ENCODE results near the gene CREB3L4.
"Not testable (repeated sequence)": the region's sequence is repeated elsewhere in the genome, so short reads cannot be mapped to it uniquely, and the experiment has no call there.

The CREB3L4 gene

DNA sequence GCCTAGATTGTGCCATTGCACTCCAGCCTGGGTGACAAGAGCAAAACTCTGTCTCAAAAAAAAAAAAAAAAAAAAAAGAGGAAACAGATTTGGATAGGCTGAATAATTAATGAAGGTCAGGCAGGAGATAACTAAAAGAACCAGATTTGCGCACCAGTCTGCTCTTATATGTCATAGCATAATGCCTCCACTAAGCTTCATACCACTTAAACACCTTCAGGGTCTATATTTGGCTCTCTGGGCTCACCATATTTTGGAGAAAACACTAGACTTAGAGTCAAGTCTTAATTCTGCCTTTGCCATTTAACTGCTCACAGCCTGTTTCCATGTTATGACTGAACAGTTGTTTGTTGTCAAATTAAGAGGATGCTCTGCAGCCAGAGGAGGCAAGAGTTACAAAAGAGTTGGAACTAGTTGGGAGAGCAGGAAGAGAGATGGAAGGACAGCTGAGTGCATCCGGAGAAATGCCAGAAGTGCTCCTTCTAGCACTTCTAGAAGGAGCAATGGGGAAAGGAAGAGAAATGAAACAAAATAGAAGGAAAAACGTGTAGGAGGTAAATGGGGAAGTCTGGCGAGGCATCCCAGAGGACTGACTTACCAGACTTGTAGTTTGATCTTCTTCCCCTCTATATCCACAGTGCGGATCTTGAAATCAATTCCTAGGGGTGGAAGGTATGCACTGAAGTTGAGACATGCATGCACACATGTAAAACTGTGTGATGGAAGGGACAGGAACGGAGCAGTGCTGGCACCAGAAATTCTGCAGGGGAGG, 16.6 kb downstream of the CREB3L4 start:
- peak overlapping the region; percentile 68 for H3K4me3 ChIP-seq (ENCODE audit: low read depth, low read length)

DNA sequence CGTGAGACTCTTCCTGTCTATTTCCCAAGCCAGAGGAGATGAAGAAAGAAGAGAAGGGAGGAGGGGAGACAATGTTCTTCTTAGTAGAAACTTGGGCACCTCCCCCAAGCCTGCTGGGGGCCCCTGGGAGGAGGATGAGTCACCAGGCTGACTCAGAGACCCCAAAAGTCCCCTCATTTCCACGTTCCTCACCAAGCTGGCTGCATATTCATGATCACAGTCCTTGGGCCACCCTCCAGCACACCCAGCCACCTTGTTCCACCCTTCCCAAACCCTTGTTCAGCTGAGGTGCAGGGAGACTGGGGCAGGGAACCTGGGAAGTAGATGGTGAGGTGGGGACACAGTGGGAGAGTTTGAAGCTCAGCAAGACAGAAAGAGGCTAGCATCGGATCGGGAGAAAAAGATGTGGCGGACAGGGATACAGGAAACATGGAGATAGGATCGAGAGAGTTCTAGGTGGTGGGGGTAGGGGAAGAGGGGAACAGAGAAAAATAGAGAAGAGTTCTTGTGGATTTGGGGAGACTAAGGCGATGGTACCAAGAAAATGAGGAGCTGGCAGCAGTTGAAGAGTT, 17.7 kb downstream of the CREB3L4 start:
- peak overlapping the region; percentile 68 for H3K4me3 ChIP-seq (ENCODE audit: low read depth, low read length)
- H3K27me3 ChIP-seq (ENCODE audit: control insufficient read depth, insufficient read depth, low read length) = no peaks in the 10 kb centered on the region
- no peaks in the 10 kb centered on the region for H3K9me3 ChIP-seq (ENCODE audit: control insufficient read depth, insufficient read depth, low read length)
- peaks cover 14% of the 10 kb centered on the region for H3K4me1 ChIP-seq (ENCODE audit: control insufficient read depth, insufficient read depth, low read length)
- H3K36me3 ChIP-seq (ENCODE audit: control insufficient read depth, insufficient read depth, low read length) = peaks cover 19% of the 10 kb centered on the region
- H3K9ac ChIP-seq (ENCODE audit: low read depth, low read length) = peak overlapping the region; percentile 95

More for the DNA sequence above, 16.6 kb downstream of the CREB3L4 start:
- peaks cover 23% of the 10 kb centered on the region for H3K36me3 ChIP-seq (ENCODE audit: control insufficient read depth, insufficient read depth, low read length)
- no peaks in the 10 kb centered on the region for H3K27me3 ChIP-seq (ENCODE audit: control insufficient read depth, insufficient read depth, low read length)
- H3K4me1 ChIP-seq (ENCODE audit: control insufficient read depth, insufficient read depth, low read length) = peaks cover 14% of the 10 kb centered on the region
- H3K9ac ChIP-seq (ENCODE audit: low read depth, low read length) = no peak overlapping the region
- H3K9me3 ChIP-seq (ENCODE audit: control insufficient read depth, insufficient read depth, low read length) = no peaks in the 10 kb centered on the region

DNA sequence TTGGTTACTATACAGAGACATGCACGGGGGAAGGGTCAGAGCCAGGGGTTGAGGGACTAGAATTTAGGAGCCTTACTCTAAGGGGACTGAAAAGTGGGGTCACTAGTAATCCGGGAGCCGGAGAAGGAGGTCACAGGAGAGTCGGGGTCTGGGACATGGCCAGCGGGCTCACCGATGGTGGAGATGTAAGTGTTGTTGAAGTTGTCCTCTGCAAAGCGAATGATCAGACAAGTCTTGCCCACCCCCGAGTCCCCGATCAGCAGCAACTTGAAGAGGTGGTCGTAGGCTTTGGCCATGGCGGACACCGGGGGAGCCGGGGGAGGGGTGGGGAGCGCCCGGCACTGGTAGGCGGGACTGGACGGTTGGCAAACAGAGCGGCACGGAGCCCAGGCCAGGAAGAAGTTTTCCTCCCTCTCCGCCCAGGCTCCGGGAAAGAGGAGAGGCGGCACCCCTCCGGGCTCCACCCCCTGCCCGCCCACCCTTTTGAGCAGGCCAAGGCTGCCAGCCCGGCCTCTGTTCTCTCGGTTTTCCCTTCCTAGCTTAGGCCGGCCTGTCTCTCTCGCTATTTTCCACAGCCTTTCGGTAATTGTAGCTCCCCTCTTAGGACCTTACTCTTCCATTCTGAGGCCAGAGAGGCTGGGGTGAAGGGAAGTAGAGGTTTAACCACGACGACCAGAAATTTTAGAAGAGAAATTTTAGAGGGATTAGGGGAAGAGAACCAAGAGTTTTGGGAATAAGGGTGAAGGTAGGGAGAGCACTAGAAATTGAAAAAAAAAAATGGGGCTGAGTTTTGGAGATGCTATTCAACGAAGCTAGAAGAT, 18.4 kb downstream of the CREB3L4 start, which contains the start of gene RAB13:
Gene RAB13, minus strand, starts transcription at position 399 of the 821 bp plus-strand sequence. Its CDS starts 103 bp downstream, at position 296.
- Histone ChIP-seq H3K27me3 (ENCODE audit: control insufficient read depth, insufficient read depth, low read length) (no peaks in the 10 kb centered on the region), H3K36me3 (ENCODE audit: control insufficient read depth, insufficient read depth, low read length) (peaks cover 19% of the 10 kb centered on the region), H3K4me3 (ENCODE audit: low read depth, low read length) (peak within 1 kb of the TSS; percentile 68), H3K9me3 (ENCODE audit: control insufficient read depth, insufficient read depth, low read length) (no peaks in the 10 kb centered on the region), H3K9ac (ENCODE audit: low read depth, low read length) (peak within 1 kb of the TSS; percentile 95), H3K4me1 (ENCODE audit: control insufficient read depth, insufficient read depth, low read length) (peaks cover 14% of the 10 kb centered on the region)

DNA sequence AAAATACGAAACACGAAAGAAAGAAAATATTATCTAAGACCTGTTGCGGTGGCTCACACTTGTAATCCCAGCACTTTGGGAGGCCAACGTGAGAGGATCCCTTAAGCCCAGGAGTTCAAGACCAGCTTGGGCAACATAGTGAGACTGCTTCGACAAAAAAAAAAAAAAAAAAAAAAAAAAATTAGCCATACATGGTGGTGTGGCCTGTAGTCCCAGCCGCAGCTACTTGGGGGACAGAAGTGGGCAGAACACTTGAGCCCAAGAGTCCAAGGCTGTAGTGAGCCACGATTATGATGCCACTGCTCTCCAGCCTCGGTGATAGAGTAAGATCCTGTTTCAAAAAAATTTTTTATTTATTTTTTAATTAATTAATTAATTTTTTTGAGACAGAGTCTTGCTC, 19.9 kb downstream of the CREB3L4 start:
- H3K9ac ChIP-seq (ENCODE audit: low read depth, low read length) = no peak overlapping the region
- peaks cover 14% of the 10 kb centered on the region for H3K4me1 ChIP-seq (ENCODE audit: control insufficient read depth, insufficient read depth, low read length)
- H3K9me3 ChIP-seq (ENCODE audit: control insufficient read depth, insufficient read depth, low read length) = no peaks in the 10 kb centered on the region
- no peak overlapping the region for H3K4me3 ChIP-seq (ENCODE audit: low read depth, low read length)
- no peaks in the 10 kb centered on the region for H3K27me3 ChIP-seq (ENCODE audit: control insufficient read depth, insufficient read depth, low read length)
- H3K36me3 ChIP-seq (ENCODE audit: control insufficient read depth, insufficient read depth, low read length) = peaks cover 16% of the 10 kb centered on the region

DNA sequence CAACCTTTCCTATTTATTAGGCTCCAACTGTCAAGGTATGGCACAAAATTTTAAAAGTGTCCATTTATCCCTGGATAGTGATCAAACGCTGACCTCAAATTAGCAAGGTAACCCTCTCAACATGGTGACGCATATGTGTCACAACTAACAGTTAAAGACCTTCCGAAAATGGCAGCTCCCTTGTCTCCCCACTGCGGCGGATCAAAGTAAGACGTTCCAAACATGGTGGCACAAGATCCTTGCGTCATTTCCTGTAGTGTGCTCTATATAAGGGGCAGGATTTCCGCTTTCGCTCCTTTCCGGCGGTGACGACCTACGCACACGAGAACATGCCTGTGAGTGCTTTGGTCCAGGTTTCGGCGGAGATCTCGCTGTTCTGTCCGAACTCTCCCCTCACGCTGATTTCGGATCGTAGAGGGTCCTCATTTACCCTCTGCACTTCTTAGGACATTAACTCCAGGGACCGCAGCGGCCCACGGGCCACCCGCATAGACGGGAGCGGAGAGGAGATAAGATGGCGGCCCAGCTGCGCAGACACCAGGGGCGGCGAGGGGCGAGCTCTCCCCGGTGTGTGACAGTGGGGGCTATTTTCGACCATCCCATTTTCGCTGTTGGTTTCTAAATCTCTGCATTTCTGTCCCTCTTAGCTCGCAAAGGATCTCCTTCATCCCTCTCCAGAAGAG, 22.9 kb downstream of the CREB3L4 start, which contains the start of gene RPS27:
Gene RPS27, plus strand, starts transcription at position 295 of the 683 bp plus-strand sequence. Its CDS starts 35 bp downstream, at position 330.
- H3K9me3 ChIP-seq (ENCODE audit: control insufficient read depth, insufficient read depth, low read length) = no peaks in the 10 kb centered on the region

DNA sequence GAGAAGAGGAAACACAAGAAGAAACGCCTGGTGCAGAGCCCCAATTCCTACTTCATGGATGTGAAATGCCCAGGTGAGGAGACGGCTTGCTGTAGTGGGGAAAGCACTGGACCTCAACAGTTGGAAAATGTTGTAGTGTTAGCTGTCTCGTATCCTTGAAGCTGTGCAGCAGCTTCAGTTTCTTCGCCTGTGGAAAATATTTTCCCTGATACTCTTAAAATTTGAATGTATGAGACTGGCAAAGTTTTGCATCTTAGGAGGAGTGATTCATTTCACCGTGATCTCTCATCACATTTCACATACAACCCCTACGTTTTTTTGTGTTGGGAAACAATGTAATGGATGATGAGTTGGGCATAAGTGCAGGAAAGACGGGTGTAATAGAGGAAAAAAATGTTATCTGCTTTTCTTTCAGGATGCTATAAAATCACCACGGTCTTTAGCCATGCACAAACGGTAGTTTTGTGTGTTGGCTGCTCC, 23.5 kb downstream of the CREB3L4 start:
- Histone ChIP-seq H3K9me3 (ENCODE audit: control insufficient read depth, insufficient read depth, low read length) (no peaks in the 10 kb centered on the region), H3K4me1 (ENCODE audit: control insufficient read depth, insufficient read depth, low read length) (peaks cover 3% of the 10 kb centered on the region), H3K9ac (ENCODE audit: low read depth, low read length) (peak overlapping the region; percentile 100), H3K36me3 (ENCODE audit: control insufficient read depth, insufficient read depth, low read length) (peaks cover 20% of the 10 kb centered on the region), H3K27me3 (ENCODE audit: control insufficient read depth, insufficient read depth, low read length) (no peaks in the 10 kb centered on the region), H3K4me3 (ENCODE audit: low read depth, low read length) (peak overlapping the region; percentile 98)

More for the DNA sequence above, 22.9 kb downstream of the CREB3L4 start, which contains the start of gene RPS27:
- peaks cover 3% of the 10 kb centered on the region for H3K4me1 ChIP-seq (ENCODE audit: control insufficient read depth, insufficient read depth, low read length)
- H3K4me3 ChIP-seq (ENCODE audit: low read depth, low read length) = peak within 1 kb of the TSS; percentile 98
- H3K27me3 ChIP-seq (ENCODE audit: control insufficient read depth, insufficient read depth, low read length) = no peaks in the 10 kb centered on the region
- peak within 1 kb of the TSS; percentile 100 for H3K9ac ChIP-seq (ENCODE audit: low read depth, low read length)
- H3K36me3 ChIP-seq (ENCODE audit: control insufficient read depth, insufficient read depth, low read length) = peaks cover 20% of the 10 kb centered on the region

DNA sequence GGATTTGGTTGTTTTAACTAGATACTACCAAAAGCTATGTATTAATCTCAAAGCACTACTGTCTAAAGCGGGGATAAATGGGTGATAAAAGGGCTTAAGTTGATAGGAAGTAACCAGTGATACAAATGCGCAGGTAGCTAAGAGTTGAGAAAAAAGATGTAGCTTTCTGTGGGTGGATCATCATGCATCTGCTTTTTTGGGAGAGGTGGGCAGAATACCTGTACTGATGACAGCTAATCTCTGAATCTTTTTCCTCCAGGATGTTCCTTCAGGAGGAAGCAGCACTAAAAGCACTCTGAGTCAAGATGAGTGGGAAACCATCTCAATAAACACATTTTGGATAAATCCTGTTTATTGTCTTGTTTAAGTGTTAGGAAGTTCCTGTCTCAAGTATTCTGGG, 24.1 kb downstream of the CREB3L4 start:
- Histone ChIP-seq H3K36me3 (ENCODE audit: control insufficient read depth, insufficient read depth, low read length) (peaks cover 20% of the 10 kb centered on the region), H3K9me3 (ENCODE audit: control insufficient read depth, insufficient read depth, low read length) (no peaks in the 10 kb centered on the region), H3K27me3 (ENCODE audit: control insufficient read depth, insufficient read depth, low read length) (no peaks in the 10 kb centered on the region), H3K4me1 (ENCODE audit: control insufficient read depth, insufficient read depth, low read length) (no peaks in the 10 kb centered on the region), H3K9ac (ENCODE audit: low read depth, low read length) (peak overlapping the region; percentile 100), H3K4me3 (ENCODE audit: low read depth, low read length) (peak overlapping the region; percentile 98)

DNA sequence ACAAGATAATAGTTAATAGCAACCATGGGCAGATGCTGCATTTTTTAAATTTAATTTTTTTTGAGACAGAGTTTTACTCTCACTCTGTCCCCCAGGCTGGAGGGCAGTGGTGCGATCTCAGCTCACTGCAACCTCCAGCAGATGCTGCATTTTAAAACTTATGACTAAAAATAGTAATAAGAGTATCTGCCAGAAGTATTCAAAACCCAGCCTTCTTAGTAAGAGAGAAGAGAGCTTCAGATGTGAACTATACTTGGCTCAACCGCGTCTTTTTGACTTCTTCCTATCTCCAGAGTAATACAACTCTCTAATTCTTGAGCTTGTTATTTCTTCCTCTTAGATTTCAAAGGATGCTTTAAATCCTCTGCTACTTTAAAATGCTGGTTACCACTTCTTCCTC, 27.5 kb downstream of the CREB3L4 start:
- Histone ChIP-seq H3K36me3 (ENCODE audit: control insufficient read depth, insufficient read depth, low read length) (peaks cover 20% of the 10 kb centered on the region), H3K9ac (ENCODE audit: low read depth, low read length) (no peak overlapping the region), H3K4me1 (ENCODE audit: control insufficient read depth, insufficient read depth, low read length) (no peaks in the 10 kb centered on the region), H3K27me3 (ENCODE audit: control insufficient read depth, insufficient read depth, low read length) (no peaks in the 10 kb centered on the region), H3K4me3 (ENCODE audit: low read depth, low read length) (no peak overlapping the region), H3K9me3 (ENCODE audit: control insufficient read depth, insufficient read depth, low read length) (no peaks in the 10 kb centered on the region)

DNA sequence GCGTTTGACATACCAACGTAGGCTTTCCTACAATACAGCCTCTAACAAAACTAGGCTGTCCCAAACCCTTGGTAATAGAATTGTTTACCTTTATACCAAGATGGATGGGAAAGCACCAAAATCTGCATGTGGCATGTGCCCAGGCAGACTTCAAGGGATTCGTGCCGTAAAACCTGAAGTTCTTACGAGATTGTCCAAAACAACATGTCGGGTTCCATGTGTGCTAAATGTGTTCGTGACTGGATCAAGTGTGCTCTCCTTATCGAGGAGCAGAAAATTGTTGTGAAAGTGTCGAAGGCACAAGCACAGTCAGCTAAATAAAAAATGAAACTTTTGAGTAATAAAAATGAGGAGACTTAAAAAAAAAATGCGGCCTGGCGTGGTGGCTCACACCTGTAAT, 27.9 kb downstream of the CREB3L4 start:
- no peaks in the 10 kb centered on the region for H3K4me1 ChIP-seq (ENCODE audit: control insufficient read depth, insufficient read depth, low read length)
- H3K27me3 ChIP-seq (ENCODE audit: control insufficient read depth, insufficient read depth, low read length) = no peaks in the 10 kb centered on the region
- no peak overlapping the region for H3K9ac ChIP-seq (ENCODE audit: low read depth, low read length)
- H3K36me3 ChIP-seq (ENCODE audit: control insufficient read depth, insufficient read depth, low read length) = peaks cover 20% of the 10 kb centered on the region
- H3K9me3 ChIP-seq (ENCODE audit: control insufficient read depth, insufficient read depth, low read length) = no peaks in the 10 kb centered on the region
- no peak overlapping the region for H3K4me3 ChIP-seq (ENCODE audit: low read depth, low read length)

DNA sequence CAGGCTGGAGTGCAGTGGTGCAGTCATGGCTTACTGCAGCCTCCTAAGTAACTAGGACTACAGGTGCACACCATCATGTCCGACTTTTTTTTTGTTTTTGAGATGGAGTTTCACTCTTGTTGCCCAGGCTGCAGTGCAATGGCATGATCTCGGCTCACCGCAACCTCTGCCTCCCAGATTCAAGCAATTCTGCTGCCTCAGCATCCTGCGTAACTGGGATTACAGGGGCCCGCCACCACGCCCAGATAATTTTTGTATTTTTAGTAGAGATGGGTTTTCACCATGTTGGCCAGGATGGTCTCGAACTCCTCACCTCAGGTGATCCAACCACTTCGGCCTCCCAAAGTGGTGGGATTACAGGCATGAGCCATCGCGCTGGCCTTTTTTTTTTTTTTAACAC, 29.2 kb downstream of the CREB3L4 start:
- H3K27me3 ChIP-seq (ENCODE audit: control insufficient read depth, insufficient read depth, low read length); H3K9me3 ChIP-seq (ENCODE audit: control insufficient read depth, insufficient read depth, low read length); H3K9ac ChIP-seq (ENCODE audit: low read depth, low read length); H3K4me3 ChIP-seq (ENCODE audit: low read depth, low read length); H3K4me1 ChIP-seq (ENCODE audit: control insufficient read depth, insufficient read depth, low read length): not testable (repeated sequence)
- peaks cover 17% of the 10 kb centered on the region for H3K36me3 ChIP-seq (ENCODE audit: control insufficient read depth, insufficient read depth, low read length)

DNA sequence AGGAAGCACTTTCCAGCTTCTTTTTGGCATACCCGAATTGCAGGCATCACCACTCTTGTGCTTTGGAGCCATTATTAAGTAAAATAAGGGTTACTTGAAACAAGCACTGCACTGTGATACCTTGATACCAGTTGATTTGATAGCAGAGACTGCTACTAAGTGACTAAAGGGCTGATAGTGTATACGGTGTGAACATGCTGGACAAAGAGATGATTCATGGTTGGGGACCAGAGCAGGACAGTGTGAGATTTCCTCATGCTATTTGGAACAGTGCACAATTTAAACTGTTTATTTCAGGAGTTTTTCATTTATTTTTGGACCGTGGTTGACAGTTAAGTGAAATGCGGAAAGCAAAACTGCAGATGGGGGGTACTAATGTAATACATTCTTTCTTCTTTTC, 32.7 kb downstream of the CREB3L4 start:
- Histone ChIP-seq H3K36me3 (ENCODE audit: control insufficient read depth, insufficient read depth, low read length) (no peaks in the 10 kb centered on the region), H3K27me3 (ENCODE audit: control insufficient read depth, insufficient read depth, low read length) (no peaks in the 10 kb centered on the region), H3K9me3 (ENCODE audit: control insufficient read depth, insufficient read depth, low read length) (no peaks in the 10 kb centered on the region), H3K9ac (ENCODE audit: low read depth, low read length) (no peak overlapping the region), H3K4me3 (ENCODE audit: low read depth, low read length) (no peak overlapping the region), H3K4me1 (ENCODE audit: control insufficient read depth, insufficient read depth, low read length) (no peaks in the 10 kb centered on the region)

All from iPS-15b (cell line).